Smooth muscle cell (in vitro differentiated cells): ENCODE data around the gene UBAC2. TPM values are rescaled to one million over a fixed set of nuclear protein-coding genes. Genes with fewer than 3 reads are reported as not detected.

ENCODE experiments used
- DNase-seq: peaks from one replicate; lab custom pipeline; 2025; ENCODE audit not compliant: unreplicated experiment; lab: John Stamatoyannopoulos, UW
- H2AFZ ChIP-seq: fragments of 200-600 bp; sonication (generic); 2 replicates; pipeline ENCODE4 v1.6.0; 2016; ENCODE audit warnings: antibody characterized with exemption, low read depth, mild to moderate bottlenecking
- H3F3A ChIP-seq: fragments of 200-600 bp; sonication (generic); 2 replicates; pipeline ENCODE4 v1.6.0; 2017; ENCODE audit warnings: antibody characterized with exemption, low read depth
- H3K27ac ChIP-seq: fragments of 200-600 bp; sonication (generic); 2 replicates; pipeline ENCODE4 v1.5.1; 2016; ENCODE audit warnings: low read depth, mild to moderate bottlenecking
- H3K27me3 ChIP-seq: fragments of 200-600 bp; sonication (generic); 2 replicates; pipeline ENCODE4 v1.6.1; 2016; ENCODE audit warnings: low read depth, mild to moderate bottlenecking
- H3K36me3 ChIP-seq: fragments of 200-600 bp; sonication (generic); 2 replicates; pipeline ENCODE4 v1.5.1; 2016; ENCODE audit warnings: low read depth
- H3K4me1 ChIP-seq: fragments of 200-600 bp; sonication (generic); 2 replicates; pipeline ENCODE4 v1.5.1; 2016; ENCODE audit warnings: low read depth
- H3K4me2 ChIP-seq: fragments of 200-600 bp; sonication (generic); 2 replicates; pipeline ENCODE4 v1.6.0; 2016; ENCODE audit warnings: mild to moderate bottlenecking
- H3K4me3 ChIP-seq: fragments of 200-600 bp; sonication (generic); 2 replicates; pipeline ENCODE4 v1.5.1; 2016; ENCODE audit warnings: mild to moderate bottlenecking
- H3K79me2 ChIP-seq: fragments of 200-600 bp; sonication (generic); 2 replicates; pipeline ENCODE4 v1.6.0; 2016; ENCODE audit warnings: low read depth, mild to moderate bottlenecking
- H3K9ac ChIP-seq: fragments of 200-600 bp; sonication (generic); 2 replicates; pipeline ENCODE4 v1.6.0; 2016; ENCODE audit warnings: low read depth
- H3K9me3 ChIP-seq: fragments of 200-600 bp; sonication (generic); replicated peaks from 2 replicates; pipeline ENCODE4 v1.5.1; 2016; ENCODE audit warnings: low read depth
- H4K20me1 ChIP-seq: fragments of 200-600 bp; sonication (generic); 2 replicates; pipeline ENCODE4 v1.6.0; 2016; ENCODE audit warnings: low read depth
- CTCF ChIP-seq: fragments of 200-600 bp; sonication (generic); IDR thresholded peaks from 2 replicates; pipeline ENCODE4 v1.5.1; 2017; ENCODE audit warnings: borderline replicate concordance, mild to moderate bottlenecking, antibody characterized with exemption; ENCODE audit not compliant: insufficient read depth, poor library complexity, severe bottlenecking
- WGBS: methylation state at CpG from one replicate; pipeline ENCODE4 v1.1.7; 2016; ENCODE audit warnings: low lambda C conversion rate; 5-methylcytosine and 5-hydroxymethylcytosine counted together
- polyA plus RNA-seq: library from polyadenylated mRNA; unstranded; fragments of >200 nt; fragmentation: Nextera tagmentation; extraction: Ambion mirVana; gene quantifications from 2 replicates; pipeline ENCODE4 v1.2.1, GENCODE V29; 2016
- total RNA-seq: library from RNA; depleted of rRNA; stranded (reverse); fragments of >200 nt; gene quantifications from 2 replicates; pipeline ENCODE4 v1.2.3, GENCODE V29; 2014

UBAC2 gene
- total and polyA plus RNA-seq, 2 experiments from 2014 or later, result 58.4 to 74.0 TPM

- Histone ChIP-seq H3K9me3 (no peaks in the 10 kb centered on the region), H3K79me2 (no peaks in the 10 kb centered on the region), H3K4me2 (no peak overlapping the region), H3K36me3 (no peaks in the 10 kb centered on the region), H3K9ac (no peak overlapping the region), H3K27ac (no peak overlapping the region), H4K20me1 (no peaks in the 10 kb centered on the region), H2AFZ (no peak overlapping the region), H3K4me3 (no peak overlapping the region), H3K27me3 (no peaks in the 10 kb centered on the region), H3F3A (no peaks in the 10 kb centered on the region), H3K4me1 (no peaks in the 10 kb centered on the region)
- no peak for TF ChIP-seq CTCF
- WGBS, result 97% methylated on average over 7 of the region's 8 CpGs
- DNase-seq, result no peak
These were observed 198.9 kb downstream of the UBAC2 start for GRCh38 chr13:99399623-99399974.

- Histone ChIP-seq H3K79me2 (no peaks in the 10 kb centered on the region), H4K20me1 (no peaks in the 10 kb centered on the region), H3K4me1 (no peaks in the 10 kb centered on the region), H3K27me3 (peaks cover 3% of the 10 kb centered on the region), H3K4me3 (no peak overlapping the region), H3F3A (no peaks in the 10 kb centered on the region), H3K27ac (no peak overlapping the region), H3K9ac (no peak overlapping the region), H3K36me3 (no peaks in the 10 kb centered on the region), H3K9me3 (no peaks in the 10 kb centered on the region), H2AFZ (no peak overlapping the region), H3K4me2 (no peak overlapping the region)
- DNase-seq, result no peak
- 94% methylated on average over 5 of the region's 5 CpGs for WGBS
- no peak for TF ChIP-seq CTCF
These were observed 202.9 kb downstream of the UBAC2 start for GRCh38 chr13:99403458-99403971.

- Histone ChIP-seq H3F3A (no peaks in the 10 kb centered on the region), H3K4me2 (no peak overlapping the region), H4K20me1 (no peaks in the 10 kb centered on the region), H2AFZ (no peak overlapping the region), H3K9ac (no peak overlapping the region), H3K27ac (no peak overlapping the region), H3K4me1 (no peaks in the 10 kb centered on the region), H3K4me3 (no peak overlapping the region), H3K36me3 (no peaks in the 10 kb centered on the region), H3K79me2 (no peaks in the 10 kb centered on the region), H3K9me3 (no peaks in the 10 kb centered on the region), H3K27me3 (peaks cover 3% of the 10 kb centered on the region)
- 87% methylated on average over 24 of the region's 24 CpGs for WGBS
- no peak for DNase-seq
- TF ChIP-seq CTCF, result no peak
These were observed 203.5 kb downstream of the UBAC2 start for GRCh38 chr13:99404005-99404755.

- no peak overlapping the region for H3K27ac ChIP-seq
- H3K79me2 ChIP-seq, result no peaks in the 10 kb centered on the region
- peaks cover 3% of the 10 kb centered on the region for H3K27me3 ChIP-seq
- H3K36me3 ChIP-seq, result no peaks in the 10 kb centered on the region
- H3K9me3 ChIP-seq, result no peaks in the 10 kb centered on the region
- H3K4me1 ChIP-seq, result no peaks in the 10 kb centered on the region
- no peak for TF ChIP-seq CTCF
- H3F3A ChIP-seq, result no peaks in the 10 kb centered on the region
- no peak overlapping the region for H3K9ac ChIP-seq
- H2AFZ ChIP-seq, result no peak overlapping the region
- H3K4me2 ChIP-seq, result no peak overlapping the region
- H4K20me1 ChIP-seq, result no peaks in the 10 kb centered on the region
- no peak for DNase-seq
- WGBS, result 86% methylated on average over 13 of the region's 15 CpGs
- H3K4me3 ChIP-seq, result no peak overlapping the region
These were observed 205.3 kb downstream of the UBAC2 start for GRCh38 chr13:99405966-99406365.
